Cardiac muscle cell (in vitro differentiated cells and primary cell): Measurements from ENCODE around the gene HOXD3. TPM values are rescaled to one million over a fixed set of nuclear protein-coding genes. Genes with fewer than 3 reads are reported as not detected.

ENCODE experiments used
- DNase-seq, 2 donors: peaks; one replicate each; pipeline versions ENCODE4 v3.0.0 to v3.0.0-alpha.2; 2010 to 2017; ENCODE audit warnings: low read depth in 1 of 2, low spot score in 1 of 2
- H3K27ac ChIP-seq: fragments of 200-600 bp; sonication (generic); 2 replicates; pipeline ENCODE4 v1.5.1; 2016
- H3K27me3 ChIP-seq: fragments of 200-600 bp; sonication (generic); 2 replicates; pipeline ENCODE4 v1.6.0; 2016; ENCODE audit warnings: control low read depth
- H3K36me3 ChIP-seq: fragments of 200-600 bp; sonication (generic); 2 replicates; pipeline ENCODE4 v1.5.1; 2016; ENCODE audit warnings: control low read depth
- H3K4me1 ChIP-seq: fragments of 200-600 bp; sonication (generic); 2 replicates; pipeline ENCODE4 v1.8.1; 2017; ENCODE audit warnings: low read depth, mild to moderate bottlenecking, mixed run types
- H3K4me3 ChIP-seq: fragments of 200-600 bp; sonication (generic); 2 replicates; pipeline ENCODE4 v1.5.1; 2016; ENCODE audit warnings: mild to moderate bottlenecking
- H3K9me3 ChIP-seq: fragments of 200-600 bp; sonication (generic); 2 replicates; pipeline ENCODE4 v1.5.1; 2017; ENCODE audit warnings: low read depth, mild to moderate bottlenecking, control low read depth
- polyA plus RNA-seq: library from polyadenylated mRNA; unstranded; fragments of >200 nt; fragmentation: Nextera tagmentation; extraction: Ambion mirVana; gene quantifications from 2 replicates; pipeline ENCODE4 v1.2.1, GENCODE V29; 2016
- total RNA-seq: library from RNA; depleted of rRNA; stranded (reverse); fragments of >200 nt; gene quantifications from 2 replicates; pipeline ENCODE4 v1.2.3, GENCODE V29; 2016
- TF ChIP-seq, protein P1 (sequence below): IDR thresholded peaks from 2 replicates; pipeline ENCODE4 v1.5.1; 2012; ENCODE audit warnings: low read depth, mild to moderate bottlenecking, low read length

Gene HOXD3
- total and polyA plus RNA-seq, 2 experiments from 2014 or later: 0.12 TPM; not detected in 1

DNA sequence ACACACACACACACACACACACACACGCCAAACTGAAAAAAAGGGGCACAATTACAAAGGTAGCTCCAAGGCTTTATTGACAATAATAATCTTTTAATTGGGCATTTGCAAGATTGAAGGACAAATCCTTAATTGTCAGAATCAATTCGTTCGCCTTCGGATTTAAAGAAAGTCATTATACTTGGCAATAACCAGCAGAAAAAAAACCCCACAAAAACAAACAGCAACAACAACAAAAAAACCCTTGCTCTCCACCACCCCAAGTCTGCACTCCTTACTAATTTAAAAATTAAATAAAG is 29.4 kb upstream of the HOXD3 start:
- Histone ChIP-seq H3K36me3 (no peaks in the 10 kb centered on the region), H3K4me1 (no peaks in the 10 kb centered on the region), H3K9me3 (no peaks in the 10 kb centered on the region), H3K27me3 (peaks cover 100% of the 10 kb centered on the region), H3K27ac (no peak overlapping the region), H3K4me3 (no peak overlapping the region)
- no peak for DNase-seq
- TF ChIP-seq, protein P1, sequence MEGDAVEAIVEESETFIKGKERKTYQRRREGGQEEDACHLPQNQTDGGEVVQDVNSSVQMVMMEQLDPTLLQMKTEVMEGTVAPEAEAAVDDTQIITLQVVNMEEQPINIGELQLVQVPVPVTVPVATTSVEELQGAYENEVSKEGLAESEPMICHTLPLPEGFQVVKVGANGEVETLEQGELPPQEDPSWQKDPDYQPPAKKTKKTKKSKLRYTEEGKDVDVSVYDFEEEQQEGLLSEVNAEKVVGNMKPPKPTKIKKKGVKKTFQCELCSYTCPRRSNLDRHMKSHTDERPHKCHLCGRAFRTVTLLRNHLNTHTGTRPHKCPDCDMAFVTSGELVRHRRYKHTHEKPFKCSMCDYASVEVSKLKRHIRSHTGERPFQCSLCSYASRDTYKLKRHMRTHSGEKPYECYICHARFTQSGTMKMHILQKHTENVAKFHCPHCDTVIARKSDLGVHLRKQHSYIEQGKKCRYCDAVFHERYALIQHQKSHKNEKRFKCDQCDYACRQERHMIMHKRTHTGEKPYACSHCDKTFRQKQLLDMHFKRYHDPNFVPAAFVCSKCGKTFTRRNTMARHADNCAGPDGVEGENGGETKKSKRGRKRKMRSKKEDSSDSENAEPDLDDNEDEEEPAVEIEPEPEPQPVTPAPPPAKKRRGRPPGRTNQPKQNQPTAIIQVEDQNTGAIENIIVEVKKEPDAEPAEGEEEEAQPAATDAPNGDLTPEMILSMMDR: no peak

- no peak overlapping the region for H3K27ac ChIP-seq
- no peaks in the 10 kb centered on the region for H3K4me1 ChIP-seq
- DNase-seq: no peak
- H3K9me3 ChIP-seq: no peaks in the 10 kb centered on the region
- peaks cover 100% of the 10 kb centered on the region for H3K27me3 ChIP-seq
- H3K36me3 ChIP-seq: no peaks in the 10 kb centered on the region
- H3K4me3 ChIP-seq: no peak overlapping the region
- TF ChIP-seq, protein P1: no peak
Observed at GRCh38 chr2:176128172-176128981, 28.7 kb upstream of the HOXD3 start.

DNA sequence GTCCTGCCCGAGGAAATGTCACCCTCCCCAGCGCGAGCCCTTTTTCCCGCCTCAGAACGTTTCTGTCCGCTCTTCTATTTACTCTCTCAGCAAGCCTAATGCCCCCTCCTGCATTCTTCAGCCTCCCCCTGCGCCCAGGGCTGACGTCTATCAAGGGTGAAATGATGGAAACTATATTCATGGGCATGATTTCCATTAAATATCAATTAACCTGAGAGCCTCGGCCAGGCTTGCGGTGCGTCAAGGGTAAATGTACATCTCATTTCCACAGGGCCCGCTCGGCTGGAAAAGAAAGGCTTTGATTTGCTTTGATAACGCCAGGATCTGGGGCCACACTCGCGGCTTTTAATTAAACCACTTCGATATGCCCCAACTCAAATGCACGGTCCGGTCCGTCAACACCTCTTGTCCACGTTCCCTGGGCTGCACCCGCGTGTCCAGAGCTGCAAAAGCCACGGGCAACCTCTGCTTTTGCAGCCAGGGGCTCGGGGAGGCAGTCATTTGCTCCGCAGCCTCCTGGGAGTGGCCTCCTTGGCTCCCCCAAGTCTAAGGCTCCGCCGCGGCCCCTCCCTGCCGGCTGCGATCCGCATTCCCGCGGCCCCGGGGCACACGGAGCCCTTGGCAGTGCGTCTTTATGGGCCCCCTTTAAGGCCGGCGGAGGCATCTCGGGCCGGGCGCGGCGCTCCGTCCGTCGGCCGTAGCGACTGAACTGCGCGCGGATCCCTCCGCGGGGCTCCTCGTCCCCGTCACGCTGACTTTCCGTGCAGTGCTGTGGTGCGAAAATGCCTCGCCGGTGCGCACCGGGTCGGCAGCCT is 27.9 kb upstream of the HOXD3 start, which contains the start of gene HOXD8:
Gene HOXD8, plus strand, starts transcription at position 724 of the 815 bp plus-strand sequence. CDS start 662 bp downstream, outside the sequence.
- TF ChIP-seq, protein P1: no peak
- DNase-seq: peak; percentile 52 to 57
- no peak within 1 kb of the TSS for H3K27ac ChIP-seq
- no peaks in the 10 kb centered on the region for H3K36me3 ChIP-seq
- H3K9me3 ChIP-seq: no peaks in the 10 kb centered on the region
- peaks cover 100% of the 10 kb centered on the region for H3K27me3 ChIP-seq
- peak within 1 kb of the TSS; percentile 35 for H3K4me3 ChIP-seq
- no peaks in the 10 kb centered on the region for H3K4me1 ChIP-seq

DNA sequence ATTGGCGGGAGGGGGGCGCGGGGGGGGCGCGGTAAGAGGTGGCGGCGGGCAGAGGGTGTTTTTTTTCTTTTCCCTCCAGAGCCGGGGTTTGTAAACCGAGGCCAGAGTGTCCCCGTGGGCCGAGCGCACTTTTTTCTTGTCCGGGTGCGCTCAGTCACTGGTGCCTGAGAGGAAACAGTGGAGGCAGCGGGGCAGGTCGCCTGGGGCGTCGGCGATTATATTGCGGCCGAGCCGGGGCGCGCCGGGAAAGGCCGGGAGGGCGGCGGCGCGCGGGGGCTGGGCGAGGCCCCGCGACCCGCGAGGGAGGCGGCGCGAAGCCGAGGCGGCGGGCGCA is 27.3 kb upstream of the HOXD3 start:
- Histone ChIP-seq H3K36me3 (no peaks in the 10 kb centered on the region), H3K9me3 (no peaks in the 10 kb centered on the region), H3K4me3 (peak overlapping the region; percentile 35), H3K27me3 (peaks cover 100% of the 10 kb centered on the region), H3K4me1 (no peaks in the 10 kb centered on the region), H3K27ac (no peak overlapping the region)
- TF ChIP-seq, protein P1: no peak
- DNase-seq: no peak

DNA sequence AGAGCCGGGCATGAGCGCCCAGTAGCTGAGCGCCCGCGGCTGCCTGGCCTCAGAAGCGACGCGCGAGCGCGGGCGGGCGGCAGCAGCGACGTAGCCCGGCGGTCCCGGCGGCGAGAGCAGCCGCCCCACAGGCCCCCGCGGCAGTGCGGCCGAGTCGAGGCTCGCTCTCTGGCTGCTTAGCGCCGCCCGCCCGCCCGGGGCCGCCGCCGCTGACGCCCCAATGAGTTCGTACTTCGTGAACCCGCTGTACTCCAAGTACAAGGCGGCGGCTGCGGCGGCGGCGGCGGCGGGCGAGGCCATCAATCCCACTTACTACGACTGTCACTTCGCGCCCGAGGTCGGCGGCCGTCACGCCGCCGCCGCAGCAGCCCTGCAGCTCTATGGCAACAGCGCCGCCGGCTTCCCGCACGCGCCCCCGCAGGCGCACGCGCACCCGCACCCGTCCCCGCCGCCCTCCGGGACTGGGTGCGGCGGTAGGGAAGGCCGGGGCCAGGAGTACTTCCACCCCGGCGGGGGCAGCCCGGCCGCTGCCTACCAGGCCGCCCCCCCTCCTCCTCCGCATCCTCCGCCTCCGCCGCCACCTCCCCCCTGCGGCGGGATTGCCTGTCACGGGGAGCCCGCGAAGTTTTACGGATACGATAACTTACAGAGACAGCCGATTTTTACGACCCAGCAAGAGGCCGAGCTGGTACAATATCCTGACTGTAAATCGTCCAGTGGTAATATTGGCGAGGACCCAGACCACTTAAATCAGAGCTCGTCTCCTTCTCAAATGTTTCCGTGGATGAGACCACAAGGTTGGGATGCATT is 26.8 kb upstream of the HOXD3 start:
- Histone ChIP-seq H3K27me3 (peaks cover 100% of the 10 kb centered on the region), H3K4me1 (no peaks in the 10 kb centered on the region), H3K36me3 (no peaks in the 10 kb centered on the region), H3K9me3 (no peaks in the 10 kb centered on the region), H3K4me3 (peak overlapping the region; percentile 35), H3K27ac (no peak overlapping the region)
- DNase-seq: peak in 1 of 2 donors; percentile 65
- TF ChIP-seq, protein P1: no peak
